SHP77 treated with DMSO at 0.1 percent for 48 hours (cell line): ENCODE measurements around the gene BPI.
"Not testable (repeated sequence)": the region's sequence is repeated elsewhere in the genome, so short reads cannot be mapped to it uniquely, and the experiment has no call there.

Experiments used
- DNase-seq: peaks from one replicate; lab custom pipeline; 2025; lab: John Stamatoyannopoulos, UW

Gene BPI

DNA sequence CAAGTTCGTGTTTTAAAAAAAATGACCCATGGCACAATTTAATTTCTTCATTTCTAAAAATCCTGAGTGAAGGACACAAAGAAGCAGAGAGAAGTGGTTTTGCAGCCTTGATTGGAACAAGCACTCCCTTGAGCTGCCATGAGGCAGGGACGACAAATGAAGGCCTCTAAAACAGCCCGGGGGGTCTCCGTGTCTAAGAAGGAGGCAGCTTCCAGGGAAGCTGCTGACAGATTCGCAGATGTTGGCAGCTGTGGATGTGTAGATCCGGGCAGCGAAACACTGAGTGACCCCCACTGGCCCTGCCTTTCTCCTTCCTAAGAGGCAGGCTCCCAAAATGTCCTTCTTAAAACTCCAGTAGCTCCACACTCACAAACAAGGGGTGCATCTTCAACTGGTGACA, 32.8 kb downstream of the BPI start:
- no peak for DNase-seq

- DNase-seq: no peak
Measured at GRCh38 chr20:38337561-38338140, 33.7 kb downstream of the BPI start.

DNA sequence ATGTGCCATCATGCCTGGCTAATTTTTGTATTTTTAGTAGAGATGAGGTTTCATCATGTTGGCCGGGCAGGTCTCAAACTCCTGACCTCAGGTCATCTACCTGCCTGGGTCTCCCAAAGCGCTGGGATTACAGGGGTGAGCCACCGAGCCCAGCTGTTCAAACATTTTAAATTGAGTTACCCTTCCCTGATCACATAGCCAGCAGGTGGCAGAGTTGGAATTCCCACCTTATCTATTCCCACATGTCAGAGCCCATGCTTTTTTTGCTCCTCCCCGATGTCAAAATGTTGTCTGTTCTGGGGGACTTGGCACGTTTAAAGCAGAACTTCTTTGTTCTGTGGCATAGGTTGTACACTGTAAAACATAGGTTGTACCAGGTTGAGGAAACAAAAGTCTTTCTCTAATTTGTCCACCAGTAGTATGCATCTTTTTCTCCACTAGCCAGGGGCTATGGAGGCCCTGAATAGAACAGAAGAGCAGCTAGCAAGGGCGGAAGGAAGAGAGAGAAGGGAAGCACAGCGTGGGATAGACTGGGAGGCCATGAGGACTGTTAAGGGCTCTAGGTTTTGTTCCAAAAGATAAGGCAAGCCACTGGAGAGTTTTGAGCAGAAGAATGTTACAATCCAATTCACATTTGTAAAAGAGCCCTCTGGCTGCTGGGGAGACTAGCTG, 35.0 kb downstream of the BPI start:
- DNase-seq: no peak

GRCh38 chr20:38339521-38339896, 35.6 kb downstream of the BPI start:
- DNase-seq: not testable (repeated sequence)

DNA sequence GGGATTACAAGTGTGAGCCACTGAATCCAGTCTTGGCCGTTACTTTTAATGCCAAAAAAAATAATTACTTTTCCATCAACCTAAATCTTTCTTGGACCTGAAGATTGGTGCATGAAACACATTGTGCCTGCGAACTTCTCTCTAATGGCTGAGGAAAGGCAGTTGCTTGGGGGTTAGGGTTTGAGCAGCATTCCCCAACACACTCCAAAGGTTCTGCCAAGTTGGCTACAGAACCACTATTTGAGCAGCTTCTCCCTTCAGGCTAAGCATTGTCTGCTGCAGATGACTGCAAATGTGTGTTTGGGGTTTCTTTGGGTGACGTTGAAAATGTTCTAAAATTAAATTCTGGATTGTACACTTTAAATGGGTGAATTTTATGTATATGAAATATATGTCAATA, 36.0 kb downstream of the BPI start:
- DNase-seq: no peak

- no peak for DNase-seq
Measured at GRCh38 chr20:38340693-38341092, 36.7 kb downstream of the BPI start.

GRCh38 chr20:38342216-38342615, 38.3 kb downstream of the BPI start:
- no peak for DNase-seq

DNA sequence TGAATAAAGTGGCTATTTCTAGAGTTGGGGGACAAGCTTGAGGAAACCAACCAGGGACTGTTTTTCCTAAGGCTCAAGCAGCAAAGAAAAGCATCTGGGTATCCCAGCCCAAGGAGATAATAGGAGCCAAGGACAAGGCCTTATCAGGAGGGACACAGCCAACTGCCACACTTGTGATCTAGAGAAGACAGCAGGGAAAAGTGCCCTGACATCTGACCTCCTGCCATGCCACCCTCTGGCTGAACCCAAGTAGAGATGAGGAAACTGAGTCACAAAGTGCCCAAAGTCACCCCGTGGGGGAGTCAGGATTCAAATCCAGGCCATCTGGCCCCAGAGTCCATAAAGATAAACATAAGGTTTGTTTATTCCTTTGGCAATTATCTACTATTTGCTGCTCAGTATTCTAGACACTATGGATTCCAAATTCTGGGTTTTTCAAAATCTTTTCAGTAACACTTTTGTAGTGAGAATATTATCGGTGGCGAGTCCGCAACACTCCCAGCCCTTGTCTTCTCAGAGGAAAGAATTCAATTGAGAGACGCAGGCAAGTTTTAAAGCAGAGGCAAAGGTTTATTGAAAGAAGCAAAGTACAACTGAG, 38.9 kb downstream of the BPI start:
- DNase-seq: no peak

DNA sequence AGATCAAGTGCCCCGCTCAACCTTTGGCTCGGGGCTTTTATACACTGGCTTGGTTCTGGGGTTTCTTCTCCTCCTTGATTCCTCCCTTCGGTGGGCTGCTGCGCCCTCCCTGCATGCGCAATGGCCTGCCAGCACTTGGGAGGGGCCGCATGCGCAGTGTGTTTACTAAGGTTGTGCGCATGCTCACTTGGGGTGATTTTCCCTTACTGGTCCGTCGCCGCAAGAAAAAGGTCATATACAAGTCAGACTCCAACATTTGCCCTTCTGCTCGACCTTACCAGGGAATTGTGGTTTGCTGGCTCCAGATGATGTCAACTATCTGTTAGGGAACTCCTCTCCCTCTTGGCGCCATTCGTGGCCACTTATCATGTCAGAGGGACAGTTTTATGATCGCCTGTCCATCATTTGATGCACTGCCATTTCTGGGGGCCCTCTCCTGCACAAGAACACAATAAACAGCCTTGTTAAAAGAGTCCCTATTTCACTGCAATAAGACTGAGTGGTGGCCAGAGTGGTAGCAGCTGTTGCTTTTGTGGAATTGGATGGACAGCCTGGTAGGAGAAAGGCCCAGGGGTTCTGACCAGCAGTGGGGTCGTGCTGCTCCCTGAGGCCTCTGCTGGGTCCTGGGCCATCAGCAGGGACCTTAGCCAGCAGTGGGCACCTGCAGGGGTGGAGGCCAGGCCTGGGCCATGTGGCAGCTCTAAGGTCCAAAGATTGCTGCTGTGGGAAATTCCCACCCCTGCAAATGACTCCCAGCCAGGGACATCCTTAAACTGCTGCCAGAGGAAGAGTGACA, 39.6 kb downstream of the BPI start:
- no peak for DNase-seq

- no peak for DNase-seq
Measured at GRCh38 chr20:38344107-38344701, 40.2 kb downstream of the BPI start.

DNA sequence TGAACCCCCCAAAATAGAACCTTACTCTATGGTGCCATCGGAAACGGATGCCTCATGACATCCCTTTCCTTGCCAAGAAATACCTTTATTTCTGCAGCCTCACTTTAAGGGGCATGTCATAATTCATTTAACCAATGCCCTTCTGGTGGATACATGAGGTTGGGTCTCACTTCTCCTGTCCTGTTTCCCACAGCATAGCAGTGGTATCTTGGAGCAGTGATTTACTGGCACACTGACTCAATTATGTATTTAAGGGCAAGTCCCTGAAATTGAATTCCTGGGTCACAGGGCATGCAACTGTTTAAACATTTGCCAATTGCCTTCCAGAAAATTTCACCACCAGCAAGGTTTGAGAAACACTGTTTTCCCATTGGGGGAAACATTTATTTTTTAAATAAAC, 41.7 kb downstream of the BPI start:
- no peak for DNase-seq

- no peak for DNase-seq
Measured at GRCh38 chr20:38346247-38346651, 42.3 kb downstream of the BPI start, which contains the start of gene LBP. TSS of gene LBP (plus strand) at chr20:38346482. CDS start at chr20:38346517, 35 bp downstream.

- DNase-seq: no peak
Measured at GRCh38 chr20:38346741-38347140, 42.8 kb downstream of the BPI start.

DNA sequence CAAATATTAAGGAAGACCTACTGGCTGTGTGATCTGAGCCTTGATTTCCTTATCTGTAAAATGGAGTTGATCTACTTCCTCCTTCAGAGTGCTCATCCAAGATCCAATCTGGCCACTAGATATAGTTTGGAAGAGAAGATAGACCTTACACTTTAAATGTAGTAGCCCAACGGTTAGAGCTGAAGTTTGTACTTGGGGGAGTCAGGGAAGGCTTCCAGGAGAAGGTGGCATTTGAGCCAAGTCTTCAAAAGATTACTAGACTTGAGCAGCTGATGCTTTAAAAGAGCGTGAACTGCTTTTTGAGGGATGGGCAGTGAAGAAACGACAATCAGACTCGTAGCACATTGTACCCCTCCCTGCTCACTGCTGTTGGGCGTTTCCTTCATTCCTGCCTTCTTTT, 45.9 kb downstream of the BPI start:
- no peak for DNase-seq

DNA sequence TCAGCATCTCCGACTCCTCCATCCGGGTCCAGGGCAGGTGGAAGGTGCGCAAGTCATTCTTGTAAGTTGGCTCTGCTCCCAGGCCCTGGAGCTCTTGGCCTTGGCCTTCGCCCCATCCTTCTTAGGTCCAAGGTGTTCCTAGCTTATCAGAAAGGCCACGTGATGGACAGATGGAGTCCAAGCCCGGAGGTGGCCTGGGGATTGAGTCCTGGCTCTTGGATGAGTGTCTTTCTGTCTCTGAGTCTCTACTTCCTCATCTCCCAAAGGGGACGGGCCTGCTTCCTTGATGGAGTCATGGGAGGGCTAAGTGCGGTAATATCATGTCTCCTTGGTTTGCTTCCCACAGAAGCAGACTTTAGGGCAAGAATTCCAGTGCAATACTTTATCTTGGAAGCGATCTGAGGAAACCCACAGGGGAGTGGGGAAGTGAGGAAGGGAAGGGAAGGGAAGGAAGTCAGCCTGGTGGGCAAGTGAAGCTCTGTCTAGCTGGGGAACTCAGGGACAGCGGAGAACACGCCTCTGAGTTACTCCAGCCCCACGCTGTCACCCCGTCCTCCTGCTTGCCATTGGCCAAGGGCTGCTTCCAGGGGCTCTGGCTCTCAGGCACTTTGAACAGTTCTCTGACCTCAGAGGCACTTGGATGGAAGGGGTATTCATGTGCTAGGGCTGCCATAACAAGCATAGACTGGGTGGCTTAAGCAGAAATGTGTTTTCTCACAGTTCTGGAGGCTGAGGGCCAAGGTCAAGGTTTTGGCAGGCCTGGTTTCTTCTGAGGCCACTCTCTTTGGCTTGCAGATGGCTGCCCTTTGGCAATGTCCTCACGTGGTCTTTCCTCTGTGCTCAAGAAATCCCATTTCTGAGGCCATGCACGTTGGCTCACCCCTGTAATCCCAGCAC, 47.2 kb downstream of the BPI start:
- no peak for DNase-seq

DNA sequence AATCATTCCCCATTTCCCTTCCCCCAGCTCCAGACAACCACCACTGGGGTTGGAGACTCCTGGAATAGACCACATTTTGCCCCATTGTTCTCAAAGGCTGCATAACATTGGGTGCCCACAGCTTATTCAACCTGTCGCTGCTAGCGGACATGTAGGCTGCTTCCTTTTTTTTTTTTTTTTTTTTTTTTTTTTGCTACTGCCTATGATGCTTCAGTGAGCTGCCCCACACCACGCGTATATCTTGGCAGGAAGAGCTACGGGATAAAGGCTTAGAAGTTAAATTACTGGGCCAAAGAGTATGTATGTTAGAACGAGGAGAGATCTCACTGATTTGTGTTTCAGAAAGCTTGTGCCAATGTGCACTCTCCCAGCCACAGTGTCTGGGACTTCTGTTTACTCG, 49.4 kb downstream of the BPI start:
- no peak for DNase-seq

DNA sequence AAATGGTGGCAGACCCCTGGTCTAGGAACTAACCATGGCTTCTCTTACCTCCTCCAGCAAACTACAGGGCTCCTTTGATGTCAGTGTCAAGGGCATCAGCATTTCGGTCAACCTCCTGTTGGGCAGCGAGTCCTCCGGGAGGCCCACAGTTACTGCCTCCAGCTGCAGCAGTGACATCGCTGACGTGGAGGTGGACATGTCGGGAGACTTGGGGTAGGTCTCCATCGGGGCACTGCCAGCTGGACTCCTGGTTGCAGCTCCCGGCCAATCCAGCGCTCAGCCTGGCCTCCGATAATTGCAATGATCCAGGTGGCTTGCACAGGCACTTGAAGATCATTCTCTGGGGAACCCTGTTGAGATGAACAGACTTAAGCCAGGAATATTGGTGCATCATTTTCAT, 50.3 kb downstream of the BPI start:
- no peak for DNase-seq

DNA sequence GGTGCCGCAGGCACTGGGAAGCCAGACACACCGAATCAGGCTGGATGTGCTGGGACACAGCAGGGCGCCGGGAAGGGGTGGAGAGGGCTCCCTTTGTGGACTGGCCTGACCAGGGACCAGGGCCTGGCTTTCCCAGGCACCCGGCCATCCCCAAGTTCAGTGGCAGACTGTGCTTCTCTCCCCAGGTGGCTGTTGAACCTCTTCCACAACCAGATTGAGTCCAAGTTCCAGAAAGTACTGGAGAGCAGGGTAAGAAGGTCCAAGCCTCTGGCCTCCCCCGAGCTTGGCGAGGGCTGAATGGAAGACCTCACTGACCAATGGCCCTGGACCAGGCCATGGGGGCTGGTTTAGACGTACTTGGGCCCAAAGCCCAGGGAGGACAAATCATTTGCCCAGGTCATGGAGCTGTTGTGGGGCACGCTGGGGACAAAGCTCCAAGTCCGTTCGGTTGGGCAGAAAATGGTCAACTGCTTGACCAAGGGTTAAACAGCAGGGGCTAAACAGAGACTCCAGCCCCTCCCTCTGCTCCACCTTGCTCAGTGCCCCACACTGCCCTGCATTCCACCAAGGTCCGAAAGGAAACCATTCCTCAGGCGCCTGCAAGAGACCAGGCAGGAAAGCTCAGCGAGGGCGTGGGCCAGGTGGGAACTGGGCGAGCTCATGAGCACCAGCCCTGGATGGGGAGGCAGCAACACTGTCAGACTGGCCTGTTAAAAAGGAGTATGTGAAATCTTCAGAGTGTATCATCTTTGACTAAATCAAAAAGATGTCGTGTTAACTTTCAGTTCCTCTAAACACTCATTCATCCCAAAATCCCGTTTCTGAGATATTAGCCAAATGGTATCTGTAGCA, 51.4 kb downstream of the BPI start:
- no peak for DNase-seq

GRCh38 chr20:38357653-38358207, 53.8 kb downstream of the BPI start:
- no peak for DNase-seq

DNA sequence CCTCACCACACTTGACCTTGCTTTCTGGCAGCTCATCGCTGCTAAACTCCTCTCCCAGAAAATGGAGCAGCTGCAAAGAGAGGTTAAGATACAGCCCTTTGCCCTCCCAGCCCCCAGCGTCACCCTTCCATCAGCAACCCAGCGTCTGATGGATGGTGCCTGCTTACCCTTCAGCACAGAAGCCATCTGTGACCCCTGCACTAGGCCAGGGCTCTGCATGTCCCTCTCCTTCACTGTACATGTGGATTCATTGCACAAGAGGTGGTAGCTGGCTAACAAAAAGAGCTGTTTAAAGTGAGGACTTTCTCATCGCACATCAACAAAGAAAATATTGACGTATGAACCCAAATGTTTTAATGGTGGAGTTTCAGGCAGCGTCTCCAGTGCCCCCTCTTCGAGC, 54.6 kb downstream of the BPI start:
- no peak for DNase-seq
